SK-N-SH treated with all-trans-retinoic acid at 6 μM for 48 hours (cell line): Measurements from ENCODE around the gene ZNF692.

Experiments
- ATAC-seq: fragments of 200-7000 bp; cut with Tn5 transposase; 3 replicates; pipeline ENCODE4 v1.9.1; 2020; ENCODE audit warnings: mild to moderate bottlenecking, moderate library complexity
- ARNTL ChIP-seq: fragments of 450-650 bp; formaldehyde crosslinking; IDR thresholded peaks from 2 replicates; pipeline ENCODE4 v1.5.0; 2020; ENCODE audit warnings: low read depth, mild to moderate bottlenecking, moderate library complexity, borderline replicate concordance
- BACH2 ChIP-seq: fragments of 250-450 bp; sonication (Bioruptor Pico); IDR thresholded peaks from 2 replicates; pipeline ENCODE4 v1.9.0; 2021; ENCODE audit warnings: mild to moderate bottlenecking, borderline replicate concordance
- CSDC2 ChIP-seq: fragments of 250-450 bp; sonication (Bioruptor Pico); IDR thresholded peaks from 2 replicates; pipeline ENCODE4 v1.5.0; 2020; ENCODE audit warnings: mild to moderate bottlenecking, moderate library complexity
- GLIS3 ChIP-seq: fragments of 250-450 bp; sonication (Bioruptor Pico); IDR thresholded peaks from 2 replicates; pipeline ENCODE4 v1.5.0; 2020; ENCODE audit warnings: mild to moderate bottlenecking, moderate library complexity
- PATZ1 ChIP-seq: fragments of 250-450 bp; sonication (Bioruptor Pico); IDR thresholded peaks from 2 replicates; pipeline ENCODE4 v1.8.0; 2020; ENCODE audit warnings: mild to moderate bottlenecking, moderate library complexity, borderline replicate concordance
- POU6F1 ChIP-seq: fragments of 250-450 bp; sonication (Bioruptor Pico); IDR thresholded peaks from 2 replicates; pipeline ENCODE4 v1.8.0; 2021; ENCODE audit warnings: low read depth, mild to moderate bottlenecking, moderate library complexity, borderline replicate concordance
- PPARA ChIP-seq: fragments of 250-450 bp; sonication (Bioruptor Pico); IDR thresholded peaks from 2 replicates; pipeline ENCODE4 v1.5.0; 2020; ENCODE audit warnings: mild to moderate bottlenecking, borderline replicate concordance
- RARB ChIP-seq: fragments of 250-450 bp; sonication (Bioruptor Pico); IDR thresholded peaks from 2 replicates; pipeline ENCODE4 v1.8.0; 2021; ENCODE audit warnings: mild to moderate bottlenecking, moderate library complexity
- SNAI2 ChIP-seq: fragments of 250-450 bp; sonication (Bioruptor Pico); IDR thresholded peaks from 2 replicates; pipeline ENCODE4 v1.5.0; 2020; ENCODE audit warnings: mild to moderate bottlenecking, moderate library complexity
- TCF4 ChIP-seq: fragments of 250-450 bp; sonication (Bioruptor Pico); IDR thresholded peaks from 2 replicates; pipeline ENCODE4 v1.8.0; 2021; ENCODE audit warnings: mild to moderate bottlenecking, moderate library complexity, borderline replicate concordance
- TOX ChIP-seq: fragments of 250-450 bp; sonication (Bioruptor Pico); IDR thresholded peaks from 2 replicates; pipeline ENCODE4 v1.8.0; 2021; ENCODE audit warnings: mild to moderate bottlenecking, moderate library complexity, borderline replicate concordance
- ZFP3 ChIP-seq: fragments of 250-450 bp; sonication (Bioruptor Pico); IDR thresholded peaks from 2 replicates; pipeline ENCODE4 v1.5.0; 2020; ENCODE audit warnings: mild to moderate bottlenecking, moderate library complexity
- ZFP30 ChIP-seq: fragments of 450-650 bp; formaldehyde crosslinking; IDR thresholded peaks from 2 replicates; pipeline ENCODE4 v1.5.0; 2022; ENCODE audit warnings: mild to moderate bottlenecking, moderate library complexity
- ZNF565 ChIP-seq: fragments of 450-650 bp; formaldehyde crosslinking; conservative IDR thresholded peaks from 2 replicates; pipeline ENCODE4 v1.5.0; 2020; ENCODE audit warnings: low read depth, mild to moderate bottlenecking, moderate library complexity
- ZNF8 ChIP-seq: fragments of 450-650 bp; formaldehyde crosslinking; IDR thresholded peaks from 2 replicates; pipeline ENCODE4 v1.5.0; 2020; ENCODE audit warnings: mild to moderate bottlenecking, moderate library complexity
- TF ChIP-seq, protein P1 (sequence below): fragments of 250-450 bp; sonication (Bioruptor Pico); IDR thresholded peaks from 2 replicates; pipeline ENCODE4 v1.5.1; 2021; ENCODE audit warnings: mild to moderate bottlenecking, moderate library complexity
- TF ChIP-seq, protein P2 (sequence below): fragments of 250-450 bp; sonication (Bioruptor Pico); IDR thresholded peaks from 2 replicates; pipeline ENCODE4 v1.5.1; 2020; ENCODE audit warnings: low read depth, mild to moderate bottlenecking, moderate library complexity

Gene ZNF692

DNA sequence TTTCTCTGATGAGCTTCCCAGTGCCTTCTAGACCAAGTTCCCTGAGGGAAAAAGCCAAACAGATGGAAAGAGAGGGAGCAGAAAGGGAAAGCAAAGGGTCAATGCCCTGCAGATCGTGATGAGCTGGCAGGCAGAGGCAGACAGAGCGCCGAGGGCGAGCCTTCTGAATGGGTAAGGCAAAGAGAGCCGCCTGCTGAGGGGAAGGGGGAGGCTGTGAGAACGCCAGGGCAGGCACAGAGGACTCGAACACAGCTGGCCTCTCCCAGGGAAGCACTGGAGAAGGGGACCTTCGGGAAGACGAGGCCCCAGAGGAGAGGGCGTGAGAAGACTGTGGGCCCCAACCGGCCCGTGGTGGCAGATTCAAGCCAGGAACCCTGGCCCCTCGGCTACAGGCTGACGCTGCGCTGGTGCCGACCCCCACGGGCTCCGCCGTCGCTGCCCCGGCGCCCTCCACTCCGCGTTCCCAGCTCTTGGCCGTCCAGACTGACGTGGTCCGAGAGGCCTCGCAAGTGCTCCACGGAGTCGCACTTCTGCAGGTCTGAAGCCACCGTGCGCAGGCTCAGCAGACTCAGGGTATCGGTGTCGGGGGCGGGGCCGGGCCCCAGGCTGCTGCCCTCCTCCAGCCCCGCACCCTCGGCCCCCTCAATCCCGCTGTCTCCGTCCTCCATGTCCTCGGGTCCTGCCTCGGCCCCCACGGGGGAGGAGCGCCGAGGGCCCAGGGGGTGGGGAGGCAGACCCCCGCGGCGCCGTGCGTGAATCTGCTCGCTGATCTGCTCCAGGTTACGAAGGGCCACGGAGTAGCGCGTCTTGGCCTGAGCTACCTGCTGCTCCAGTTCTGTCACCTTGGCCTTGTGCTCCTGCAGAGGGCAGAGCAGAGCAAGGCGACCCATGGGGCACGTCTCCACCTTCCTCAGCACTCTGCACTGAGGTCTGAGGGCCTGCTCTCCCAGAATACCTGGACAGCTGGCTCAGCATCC, 47.1 kb downstream of the ZNF692 start:
- ATAC-seq = peak; percentile 11; the same call in 2 of the 3 replicates
- TF ChIP-seq ZFP3 (CRISPR knock-in tag) = no peak
- no peak for TF ChIP-seq BACH2

DNA sequence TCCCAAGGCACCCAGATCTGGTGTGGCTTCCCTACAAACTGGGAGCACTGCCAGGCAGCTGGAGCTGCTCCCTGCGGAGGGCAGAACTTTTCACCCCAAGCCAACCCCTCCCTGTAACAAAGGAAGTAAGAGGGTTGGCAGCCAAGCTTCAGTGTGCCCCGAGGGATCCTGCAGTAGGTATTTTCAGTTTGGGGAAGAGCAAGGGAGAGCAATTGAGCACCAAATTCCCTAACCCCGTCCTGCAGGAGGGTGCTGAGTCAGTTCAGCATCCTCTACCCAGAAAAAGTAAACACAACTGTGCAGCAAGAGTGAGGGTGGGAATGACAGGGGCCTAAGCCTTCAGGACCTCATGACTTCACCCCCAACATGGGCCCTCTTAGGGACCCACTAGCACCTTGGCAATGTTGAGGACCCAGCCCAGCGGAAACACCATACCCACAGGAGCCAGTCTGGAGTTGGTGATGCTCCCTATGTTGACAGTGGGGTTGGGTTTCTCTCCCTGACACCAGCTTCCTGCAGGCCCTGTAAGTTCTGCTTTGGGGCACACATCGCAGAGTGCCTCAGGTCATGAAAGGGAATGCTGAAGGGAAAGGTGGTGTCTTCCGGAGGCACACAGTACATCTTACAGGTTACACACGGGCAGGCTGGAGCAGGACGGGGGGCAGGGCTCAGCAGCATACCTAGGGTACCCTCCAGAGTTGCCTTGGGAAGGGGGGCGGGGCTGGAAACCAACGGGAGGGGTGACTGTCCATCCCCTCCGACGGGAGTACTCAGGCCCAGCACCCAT, 48.0 kb downstream of the ZNF692 start:
- no peak; the same call in 1 of the 3 replicates for ATAC-seq
- TF ChIP-seq SNAI2 = no peak
- TF ChIP-seq, protein P1, sequence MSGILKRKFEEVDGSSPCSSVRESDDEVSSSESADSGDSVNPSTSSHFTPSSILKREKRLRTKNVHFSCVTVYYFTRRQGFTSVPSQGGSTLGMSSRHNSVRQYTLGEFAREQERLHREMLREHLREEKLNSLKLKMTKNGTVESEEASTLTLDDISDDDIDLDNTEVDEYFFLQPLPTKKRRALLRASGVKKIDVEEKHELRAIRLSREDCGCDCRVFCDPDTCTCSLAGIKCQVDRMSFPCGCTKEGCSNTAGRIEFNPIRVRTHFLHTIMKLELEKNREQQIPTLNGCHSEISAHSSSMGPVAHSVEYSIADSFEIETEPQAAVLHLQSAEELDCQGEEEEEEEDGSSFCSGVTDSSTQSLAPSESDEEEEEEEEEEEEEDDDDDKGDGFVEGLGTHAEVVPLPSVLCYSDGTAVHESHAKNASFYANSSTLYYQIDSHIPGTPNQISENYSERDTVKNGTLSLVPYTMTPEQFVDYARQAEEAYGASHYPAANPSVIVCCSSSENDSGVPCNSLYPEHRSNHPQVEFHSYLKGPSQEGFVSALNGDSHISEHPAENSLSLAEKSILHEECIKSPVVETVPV (CRISPR knock-in tag) = no peak

DNA sequence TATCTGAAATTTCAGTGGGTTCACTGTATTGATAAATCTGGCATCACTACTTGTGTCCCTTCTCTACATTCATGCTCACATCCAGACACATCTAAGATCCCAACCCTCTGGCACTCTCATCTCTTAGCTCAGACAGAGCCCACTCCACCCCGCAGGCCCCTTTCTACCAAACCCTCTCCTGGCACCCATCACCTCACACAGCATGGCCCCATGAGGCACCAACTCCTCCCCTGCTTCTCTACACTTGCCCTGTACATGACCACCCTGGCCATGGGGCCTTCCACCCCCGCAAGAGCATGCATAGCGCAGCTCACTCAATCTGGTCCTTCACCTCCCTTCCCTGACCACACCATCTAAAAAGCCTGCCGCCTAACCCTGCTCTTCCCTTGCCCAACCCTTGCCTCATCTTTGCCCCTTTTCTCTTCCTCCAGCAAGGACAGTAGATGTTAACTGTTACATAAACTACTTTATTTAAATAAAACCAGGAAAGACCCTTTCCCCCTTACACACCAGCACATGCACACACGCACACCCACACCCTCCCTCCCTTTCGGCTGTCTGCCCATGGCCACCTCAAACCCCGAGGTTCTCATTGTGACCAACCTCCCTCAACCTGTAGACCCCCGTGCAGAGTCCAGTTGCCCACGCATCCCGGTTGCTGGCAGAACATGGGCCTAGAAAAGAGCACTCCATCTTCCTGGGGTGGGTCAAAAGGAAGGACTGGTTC, 48.7 kb downstream of the ZNF692 start:
- no peak for TF ChIP-seq SNAI2
- ATAC-seq = no peak; the same call in 2 of the 3 replicates

GRCh38 chr1:248808876-248809275, 50.0 kb downstream of the ZNF692 start:
- no peak for ATAC-seq
- TF ChIP-seq GLIS3 (no peak), TCF4 (CRISPR knock-in tag) (no peak), ZNF565 (CRISPR knock-in tag) (no peak), BACH2 (no peak), POU6F1 (no peak), ARNTL (CRISPR knock-in tag) (no peak), ZFP30 (CRISPR knock-in tag) (no peak), TOX (CRISPR knock-in tag) (no peak), SNAI2 (no peak), ZNF8 (CRISPR knock-in tag) (no peak), PPARA (no peak), CSDC2 (CRISPR knock-in tag) (no peak), RARB (CRISPR knock-in tag) (no peak), PATZ1 (CRISPR knock-in tag) (no peak), ZFP3 (CRISPR knock-in tag) (no peak)
- TF ChIP-seq, protein P1 (CRISPR knock-in tag) = no peak
- TF ChIP-seq, protein P2, sequence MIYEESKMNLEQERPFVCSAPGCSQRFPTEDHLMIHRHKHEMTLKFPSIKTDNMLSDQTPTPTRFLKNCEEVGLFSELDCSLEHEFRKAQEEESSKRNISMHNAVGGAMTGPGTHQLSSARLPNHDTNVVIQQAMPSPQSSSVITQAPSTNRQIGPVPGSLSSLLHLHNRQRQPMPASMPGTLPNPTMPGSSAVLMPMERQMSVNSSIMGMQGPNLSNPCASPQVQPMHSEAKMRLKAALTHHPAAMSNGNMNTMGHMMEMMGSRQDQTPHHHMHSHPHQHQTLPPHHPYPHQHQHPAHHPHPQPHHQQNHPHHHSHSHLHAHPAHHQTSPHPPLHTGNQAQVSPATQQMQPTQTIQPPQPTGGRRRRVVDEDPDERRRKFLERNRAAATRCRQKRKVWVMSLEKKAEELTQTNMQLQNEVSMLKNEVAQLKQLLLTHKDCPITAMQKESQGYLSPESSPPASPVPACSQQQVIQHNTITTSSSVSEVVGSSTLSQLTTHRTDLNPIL = no peak
